SK-N-SH treated with all-trans-retinoic acid at 6 μM for 48 hours (cell line): ENCODE results near the gene TRAF3IP3.

Experiments
- ATAC-seq: fragments of 200-7000 bp; cut with Tn5 transposase; 3 replicates; pipeline ENCODE4 v1.9.1; 2020; ENCODE audit warnings: mild to moderate bottlenecking, moderate library complexity
- ARNTL ChIP-seq: fragments of 450-650 bp; formaldehyde crosslinking; IDR thresholded peaks from 2 replicates; pipeline ENCODE4 v1.5.0; 2020; ENCODE audit warnings: low read depth, mild to moderate bottlenecking, moderate library complexity, borderline replicate concordance
- BACH2 ChIP-seq: fragments of 250-450 bp; sonication (Bioruptor Pico); IDR thresholded peaks from 2 replicates; pipeline ENCODE4 v1.9.0; 2021; ENCODE audit warnings: mild to moderate bottlenecking, borderline replicate concordance
- CREB5 ChIP-seq: fragments of 250-450 bp; sonication (Bioruptor Pico); IDR thresholded peaks from 2 replicates; pipeline ENCODE4 v1.5.1; 2020; ENCODE audit warnings: low read depth, mild to moderate bottlenecking, moderate library complexity
- CSDC2 ChIP-seq: fragments of 250-450 bp; sonication (Bioruptor Pico); IDR thresholded peaks from 2 replicates; pipeline ENCODE4 v1.5.0; 2020; ENCODE audit warnings: mild to moderate bottlenecking, moderate library complexity
- CSRNP3 ChIP-seq: fragments of 250-450 bp; sonication (Bioruptor Pico); IDR thresholded peaks from 2 replicates; pipeline ENCODE4 v1.5.1; 2021; ENCODE audit warnings: mild to moderate bottlenecking, moderate library complexity
- ISL1 ChIP-seq: fragments of 250-450 bp; sonication (Bioruptor Pico); IDR thresholded peaks from 2 replicates; pipeline ENCODE4 v2.1.2; 2022; ENCODE audit warnings: mild to moderate bottlenecking, moderate library complexity
- OSR1 ChIP-seq: fragments of 250-450 bp; sonication (Bioruptor Pico); IDR thresholded peaks from 2 replicates; pipeline ENCODE4 v1.8.0; 2022; ENCODE audit warnings: moderate library complexity, mild to moderate bottlenecking, inconsistent platforms
- POU6F1 ChIP-seq: fragments of 250-450 bp; sonication (Bioruptor Pico); IDR thresholded peaks from 2 replicates; pipeline ENCODE4 v1.8.0; 2021; ENCODE audit warnings: low read depth, mild to moderate bottlenecking, moderate library complexity, borderline replicate concordance
- PPARA ChIP-seq: fragments of 250-450 bp; sonication (Bioruptor Pico); IDR thresholded peaks from 2 replicates; pipeline ENCODE4 v1.5.0; 2020; ENCODE audit warnings: mild to moderate bottlenecking, borderline replicate concordance
- RARB ChIP-seq: fragments of 250-450 bp; sonication (Bioruptor Pico); IDR thresholded peaks from 2 replicates; pipeline ENCODE4 v1.8.0; 2021; ENCODE audit warnings: mild to moderate bottlenecking, moderate library complexity
- SNAI2 ChIP-seq: fragments of 250-450 bp; sonication (Bioruptor Pico); IDR thresholded peaks from 2 replicates; pipeline ENCODE4 v1.5.0; 2020; ENCODE audit warnings: mild to moderate bottlenecking, moderate library complexity
- TCF4 ChIP-seq: fragments of 250-450 bp; sonication (Bioruptor Pico); IDR thresholded peaks from 2 replicates; pipeline ENCODE4 v1.8.0; 2021; ENCODE audit warnings: mild to moderate bottlenecking, moderate library complexity, borderline replicate concordance
- TOX ChIP-seq: fragments of 250-450 bp; sonication (Bioruptor Pico); IDR thresholded peaks from 2 replicates; pipeline ENCODE4 v1.8.0; 2021; ENCODE audit warnings: mild to moderate bottlenecking, moderate library complexity, borderline replicate concordance
- ZC3H10 ChIP-seq: fragments of 250-450 bp; sonication (Bioruptor Pico); IDR thresholded peaks from 2 replicates; pipeline ENCODE4 v1.5.1; 2021; ENCODE audit warnings: mild to moderate bottlenecking, moderate library complexity
- ZFP3 ChIP-seq: fragments of 250-450 bp; sonication (Bioruptor Pico); IDR thresholded peaks from 2 replicates; pipeline ENCODE4 v1.5.0; 2020; ENCODE audit warnings: mild to moderate bottlenecking, moderate library complexity
- ZFP30 ChIP-seq: fragments of 450-650 bp; formaldehyde crosslinking; IDR thresholded peaks from 2 replicates; pipeline ENCODE4 v1.5.0; 2022; ENCODE audit warnings: mild to moderate bottlenecking, moderate library complexity
- ZNF565 ChIP-seq: fragments of 450-650 bp; formaldehyde crosslinking; conservative IDR thresholded peaks from 2 replicates; pipeline ENCODE4 v1.5.0; 2020; ENCODE audit warnings: low read depth, mild to moderate bottlenecking, moderate library complexity
- ZNF70 ChIP-seq: fragments of 450-650 bp; formaldehyde crosslinking; IDR thresholded peaks from 2 replicates; pipeline ENCODE4 v1.5.0; 2020; ENCODE audit warnings: mild to moderate bottlenecking, moderate library complexity
- ZNF8 ChIP-seq: fragments of 450-650 bp; formaldehyde crosslinking; IDR thresholded peaks from 2 replicates; pipeline ENCODE4 v1.5.0; 2020; ENCODE audit warnings: mild to moderate bottlenecking, moderate library complexity
- TF ChIP-seq, protein P1 (sequence below): fragments of 250-450 bp; sonication (Bioruptor Pico); IDR thresholded peaks from 2 replicates; pipeline ENCODE4 v1.8.0; 2020; ENCODE audit warnings: mild to moderate bottlenecking, moderate library complexity, borderline replicate concordance

The TRAF3IP3 gene

DNA sequence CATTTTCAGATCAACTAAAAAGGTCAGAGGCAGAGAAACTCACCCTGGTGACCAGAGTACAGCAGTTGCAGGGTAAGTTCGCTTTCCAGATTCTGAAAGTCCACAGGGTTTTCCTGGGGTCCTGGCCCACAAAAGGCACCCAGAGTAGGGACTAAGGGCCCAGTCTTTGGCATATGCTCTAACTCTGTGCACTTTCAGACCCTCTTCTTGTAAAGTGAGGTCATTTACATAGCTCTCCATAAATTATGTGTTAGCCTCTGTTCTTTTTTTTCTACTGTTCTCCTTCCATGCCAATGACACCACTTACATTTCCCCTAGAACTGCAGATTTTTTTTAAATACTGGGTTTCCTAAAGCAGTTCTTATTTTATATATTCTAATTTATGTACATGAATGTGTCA is 22.2 kb downstream of the TRAF3IP3 start:
- no peak for TF ChIP-seq ZNF70 (CRISPR knock-in tag)
- TF ChIP-seq CSRNP3 = no peak
- TF ChIP-seq TCF4 = no peak
- TF ChIP-seq BACH2 (CRISPR knock-in tag) = no peak
- no peak for TF ChIP-seq ARNTL
- no peak for TF ChIP-seq ZNF565 (CRISPR knock-in tag)
- TF ChIP-seq PPARA (CRISPR knock-in tag) = no peak
- TF ChIP-seq POU6F1 = no peak
- TF ChIP-seq TOX (CRISPR knock-in tag) = no peak
- TF ChIP-seq ZFP3 (CRISPR knock-in tag) = no peak
- TF ChIP-seq RARB (CRISPR knock-in tag) = no peak
- no peak for ATAC-seq

- TF ChIP-seq TCF4 (no peak), ZNF8 (CRISPR knock-in tag) (no peak), CSDC2 (CRISPR knock-in tag) (no peak), ZFP3 (CRISPR knock-in tag) (no peak)
- no peak for ATAC-seq
Measured at GRCh38 chr1:209780268-209780667, 24.4 kb downstream of the TRAF3IP3 start.

GRCh38 chr1:209783386-209783785 is 27.5 kb downstream of the TRAF3IP3 start:
- TF ChIP-seq ISL1 = no peak
- no peak for TF ChIP-seq ZFP3 (CRISPR knock-in tag)
- TF ChIP-seq TOX (CRISPR knock-in tag) = no peak
- TF ChIP-seq ZC3H10 (CRISPR knock-in tag) = no peak
- TF ChIP-seq CSRNP3 = no peak
- TF ChIP-seq CSDC2 (CRISPR knock-in tag) = no peak
- no peak for TF ChIP-seq TCF4
- no peak for TF ChIP-seq CREB5
- TF ChIP-seq PPARA (CRISPR knock-in tag) = no peak
- TF ChIP-seq ZNF8 (CRISPR knock-in tag) = no peak
- TF ChIP-seq SNAI2 = no peak
- TF ChIP-seq ZNF70 (CRISPR knock-in tag) = no peak
- TF ChIP-seq ZFP30 (CRISPR knock-in tag) = no peak
- TF ChIP-seq BACH2 (CRISPR knock-in tag) = no peak
- ATAC-seq = no peak

- peak; percentile 100 for ATAC-seq
- no peak for TF ChIP-seq BACH2 (CRISPR knock-in tag)
- TF ChIP-seq ARNTL = no peak
- TF ChIP-seq SNAI2 = no peak
- TF ChIP-seq TOX (CRISPR knock-in tag) = peak; percentile 53; the same call in 1 of the 2 replicates
- no peak; the same call in 1 of the 2 replicates for TF ChIP-seq OSR1 (CRISPR knock-in tag)
- TF ChIP-seq ISL1 = no peak
- no peak for TF ChIP-seq PPARA (CRISPR knock-in tag)
- TF ChIP-seq ZNF565 (CRISPR knock-in tag) = 0 out of 2 replicates have a peak, but pooled peaks have one; percentile 11
- TF ChIP-seq ZFP30 (CRISPR knock-in tag) = no peak
- no peak for TF ChIP-seq ZNF8 (CRISPR knock-in tag)
- TF ChIP-seq, protein P1, sequence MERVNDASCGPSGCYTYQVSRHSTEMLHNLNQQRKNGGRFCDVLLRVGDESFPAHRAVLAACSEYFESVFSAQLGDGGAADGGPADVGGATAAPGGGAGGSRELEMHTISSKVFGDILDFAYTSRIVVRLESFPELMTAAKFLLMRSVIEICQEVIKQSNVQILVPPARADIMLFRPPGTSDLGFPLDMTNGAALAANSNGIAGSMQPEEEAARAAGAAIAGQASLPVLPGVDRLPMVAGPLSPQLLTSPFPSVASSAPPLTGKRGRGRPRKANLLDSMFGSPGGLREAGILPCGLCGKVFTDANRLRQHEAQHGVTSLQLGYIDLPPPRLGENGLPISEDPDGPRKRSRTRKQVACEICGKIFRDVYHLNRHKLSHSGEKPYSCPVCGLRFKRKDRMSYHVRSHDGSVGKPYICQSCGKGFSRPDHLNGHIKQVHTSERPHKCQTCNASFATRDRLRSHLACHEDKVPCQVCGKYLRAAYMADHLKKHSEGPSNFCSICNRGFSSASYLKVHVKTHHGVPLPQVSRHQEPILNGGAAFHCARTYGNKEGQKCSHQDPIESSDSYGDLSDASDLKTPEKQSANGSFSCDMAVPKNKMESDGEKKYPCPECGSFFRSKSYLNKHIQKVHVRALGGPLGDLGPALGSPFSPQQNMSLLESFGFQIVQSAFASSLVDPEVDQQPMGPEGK (CRISPR knock-in tag) = no peak
- TF ChIP-seq TCF4 = no peak
- peak; percentile 71; the same call in 1 of the 2 replicates for TF ChIP-seq RARB (CRISPR knock-in tag)
- TF ChIP-seq ZNF70 (CRISPR knock-in tag) = no peak
- TF ChIP-seq CSRNP3 = no peak
- no peak for TF ChIP-seq POU6F1
- no peak for TF ChIP-seq ZFP3 (CRISPR knock-in tag)
Measured at GRCh38 chr1:209784265-209785169, 28.7 kb downstream of the TRAF3IP3 start, which contains the start of gene C1orf74. Gene C1orf74, minus strand, starts transcription at chr1:209784559. Its CDS starts 925 bp downstream, at chr1:209783634.
